ENCODE measurements around the gene BRAP.
"Not testable (repeated sequence)": the region's sequence is repeated elsewhere in the genome, so short reads cannot be mapped to it uniquely, and the experiment has no call there.

Gene BRAP

DNA sequence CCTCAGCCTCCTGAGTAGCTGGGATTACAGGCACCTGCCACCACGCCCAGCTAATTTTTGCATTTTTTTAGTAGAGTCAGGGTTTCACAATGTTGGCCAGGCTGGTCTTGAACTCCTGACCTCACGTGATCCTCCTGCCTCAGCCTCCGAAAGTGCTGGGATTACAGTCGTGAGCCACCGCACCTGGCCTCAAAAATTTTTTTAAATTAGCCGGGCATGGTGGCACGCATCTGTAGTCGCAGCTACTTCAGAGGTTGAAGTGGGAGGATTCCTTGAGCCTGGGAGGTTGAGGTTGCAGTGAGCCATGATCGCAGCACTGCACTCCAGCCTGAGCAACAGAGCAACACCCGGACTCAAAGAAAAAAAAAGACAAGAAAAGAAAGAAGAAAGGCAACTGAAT, 67.9 kb downstream of the BRAP start:
- DNase-seq = not testable (repeated sequence)

GRCh38 chr12:111616177-111616623, 69.6 kb downstream of the BRAP start:
- no peak for DNase-seq

DNA sequence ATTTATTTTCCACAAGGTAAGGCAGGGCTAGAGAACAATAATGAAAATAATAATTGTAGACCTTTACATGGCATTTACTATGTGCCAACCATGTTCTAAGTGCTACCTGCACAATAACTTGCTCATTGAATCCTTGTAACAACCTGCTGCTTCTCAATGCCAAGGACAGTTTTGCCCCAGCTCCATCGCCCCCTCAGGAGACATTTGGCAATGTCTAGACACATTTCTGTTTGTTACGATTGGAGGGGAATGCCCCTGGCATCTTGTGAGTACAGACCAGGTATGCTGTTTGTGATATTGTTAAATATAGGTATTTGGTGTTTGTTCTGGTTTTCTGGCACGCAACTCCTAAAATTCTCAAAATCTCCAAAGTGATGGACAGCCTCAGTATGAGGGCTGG, 78.5 kb downstream of the BRAP start:
- DNase-seq = no peak

DNA sequence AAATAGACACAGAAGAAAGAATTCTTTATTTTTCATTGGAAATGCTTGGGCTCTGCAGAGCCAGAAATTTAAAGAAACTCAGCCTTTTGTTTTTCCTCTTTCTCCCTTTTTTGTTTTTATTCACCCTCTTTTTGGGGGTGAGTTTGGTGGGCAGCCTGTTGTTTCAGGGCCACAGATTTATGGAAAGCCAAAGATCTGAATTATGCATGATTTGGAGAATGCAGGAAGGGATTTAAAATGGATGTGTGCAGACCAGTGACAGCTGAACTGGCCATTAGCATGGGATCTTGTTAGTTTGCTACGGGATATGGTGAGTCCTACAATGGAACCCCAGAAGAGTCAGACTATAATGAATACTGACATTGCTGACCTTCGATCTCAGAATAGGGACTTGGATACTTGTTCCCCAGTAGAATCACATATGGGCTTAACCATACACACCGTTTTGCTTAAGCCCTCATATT, 79.0 kb downstream of the BRAP start:
- no peak for DNase-seq

GRCh38 chr12:111605911-111606766, 79.6 kb downstream of the BRAP start:
- no peak for DNase-seq

DNA sequence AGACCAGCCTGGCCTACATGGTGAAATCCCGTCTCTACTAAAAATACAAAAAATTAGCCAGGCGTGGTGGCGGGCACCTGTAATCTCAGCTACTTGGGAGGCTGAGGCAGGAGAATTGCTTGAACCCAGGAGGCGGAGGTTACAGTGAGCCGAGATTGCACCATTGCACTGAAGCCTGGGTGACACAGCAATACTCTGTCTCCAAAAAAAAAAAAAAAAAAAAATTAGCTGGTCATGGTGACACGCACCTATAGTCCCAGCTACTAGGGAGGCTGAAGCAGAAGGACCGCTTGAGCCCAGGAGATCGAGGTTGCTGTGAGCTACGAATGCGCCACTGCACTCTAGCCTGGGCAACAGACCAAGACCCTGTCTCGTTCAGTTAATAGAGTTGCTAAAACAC, 82.9 kb downstream of the BRAP start:
- not testable (repeated sequence) for DNase-seq

DNA sequence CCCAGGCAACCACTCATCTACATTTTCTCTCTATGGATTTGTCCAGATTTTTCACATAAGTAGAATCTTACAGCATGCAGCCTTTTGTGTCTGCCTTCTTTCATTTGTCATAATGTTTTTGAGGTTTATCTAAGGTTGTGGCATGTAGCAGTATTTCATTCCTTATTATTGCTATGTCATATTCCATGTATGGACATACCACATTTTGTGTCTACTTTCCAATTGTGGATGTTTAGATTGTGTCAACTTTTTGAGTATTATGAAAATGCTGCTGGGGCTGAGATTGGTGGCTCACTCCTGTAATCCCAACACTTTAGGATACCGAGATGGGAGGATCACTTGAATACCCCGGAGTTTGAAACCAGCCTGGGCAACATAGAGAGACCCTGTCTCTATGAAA, 83.4 kb downstream of the BRAP start:
- DNase-seq = no peak

- DNase-seq = not testable (repeated sequence)
These were observed 84.8 kb downstream of the BRAP start for GRCh38 chr12:111600986-111601385.

DNA sequence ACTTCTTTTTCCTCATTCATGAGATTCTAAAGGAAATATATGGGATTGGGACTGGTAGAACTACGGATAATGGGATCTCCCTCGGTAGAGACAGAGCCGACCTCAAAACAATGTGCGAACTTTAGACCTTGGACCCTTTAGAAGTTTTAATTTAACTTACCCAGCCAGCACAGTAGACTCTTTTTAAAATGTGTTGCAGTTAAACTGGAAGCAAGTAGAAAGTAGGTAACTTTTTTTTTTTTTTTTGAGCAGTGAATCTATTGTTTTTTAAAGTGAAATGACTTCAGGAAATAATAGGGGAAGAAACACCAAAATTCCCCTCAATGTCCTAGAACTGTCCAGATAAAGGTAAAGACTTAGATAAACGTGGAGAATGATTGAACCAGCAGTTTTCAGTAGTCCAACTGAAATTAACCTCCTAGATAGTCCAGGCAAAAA, 85.5 kb downstream of the BRAP start:
- DNase-seq = no peak

- DNase-seq = peak; percentile 98
These were observed 86.1 kb downstream of the BRAP start for GRCh38 chr12:111599453-111600204.

- peak; percentile 80 for DNase-seq
These were observed 86.9 kb downstream of the BRAP start, which contains the start of gene ATXN2 for GRCh38 chr12:111598637-111599452. ATXN2 (minus strand) TSS chr12:111599315; CDS start chr12:111599034, 281 bp downstream.

GRCh38 chr12:111597831-111598636, 87.7 kb downstream of the BRAP start:
- DNase-seq = peak; percentile 83

DNA sequence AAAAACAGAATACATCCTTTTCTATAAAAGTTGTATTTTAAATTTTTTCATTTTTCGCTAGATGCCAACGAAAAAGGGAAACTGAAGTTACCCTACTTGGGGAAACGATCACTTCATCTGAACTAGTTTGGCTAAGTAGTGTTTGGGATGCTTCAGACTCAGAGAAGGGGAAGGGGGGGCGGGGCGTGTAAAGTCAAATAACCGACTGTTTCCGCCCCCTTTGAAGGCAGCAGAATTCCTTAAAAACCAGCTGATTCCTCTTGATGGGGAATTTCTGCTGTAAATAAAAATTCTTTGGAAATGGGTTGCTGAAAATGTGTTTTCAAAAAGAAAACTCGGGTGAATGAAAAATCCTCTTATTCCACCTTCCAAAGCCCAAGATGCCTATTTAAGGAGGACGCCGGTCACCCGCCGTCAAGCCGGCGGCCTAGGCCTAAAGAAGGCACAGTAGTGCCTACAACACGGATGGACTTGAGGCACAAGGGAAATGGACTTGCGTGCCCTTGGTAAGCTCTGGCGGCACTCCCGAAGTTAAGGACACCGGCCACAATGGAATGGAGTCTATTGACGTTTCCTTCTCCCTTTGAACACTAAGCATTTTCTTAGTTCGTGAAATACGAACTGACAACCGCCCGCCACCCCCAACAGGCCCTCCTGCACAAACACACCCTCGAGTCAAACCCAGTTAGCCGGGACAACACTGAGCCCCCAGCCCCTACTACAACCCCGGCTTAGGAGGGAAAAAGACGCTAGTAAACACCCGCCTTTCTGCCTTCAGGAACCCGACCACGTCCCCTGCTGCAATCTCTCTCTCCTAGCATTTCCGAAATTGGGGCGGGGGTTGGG, 88.5 kb downstream of the BRAP start:
- peak; percentile 61 for DNase-seq

DNA sequence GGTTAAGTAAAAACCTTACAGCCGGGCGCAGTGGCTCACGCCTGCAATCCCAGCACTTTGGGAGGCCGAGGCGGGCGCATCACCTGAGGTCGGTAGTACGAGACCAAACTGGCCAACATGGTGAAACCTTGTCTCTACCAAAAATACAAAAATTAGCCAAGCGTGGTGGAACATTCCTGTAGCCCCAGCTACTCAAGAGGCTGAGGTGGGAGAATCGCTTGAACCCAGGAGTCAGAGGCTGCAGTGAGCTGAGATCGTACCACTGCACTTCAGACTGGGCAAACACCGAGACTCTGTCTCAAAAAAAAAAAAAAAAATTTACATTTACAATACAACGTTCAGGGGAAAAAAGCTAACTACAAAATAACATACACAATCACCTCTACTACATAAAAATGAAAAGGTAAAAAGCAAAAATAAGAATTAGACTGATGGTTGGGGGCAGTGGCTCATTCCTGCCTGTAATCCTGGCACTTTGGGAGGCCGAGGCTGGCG, 90.4 kb downstream of the BRAP start:
- not testable (repeated sequence) for DNase-seq

Measured in right kidney (tissue), 1 donor.